MM.1S (cell line): ENCODE measurements around the gene TYW5.

ENCODE experiments used
- DNase-seq: peaks from one replicate; pipeline ENCODE4 v3.0.0-alpha.2; 2015
- H2AFZ ChIP-seq: fragments of 300-600 bp; sonication (generic); 2 replicates; pipeline ENCODE4 v1.6.0; 2016; ENCODE audit warnings: antibody characterized with exemption, low read length
- H3F3A ChIP-seq: fragments of 300-600 bp; sonication (generic); 2 replicates; pipeline ENCODE4 v1.6.1; 2016; ENCODE audit warnings: mild to moderate bottlenecking, antibody characterized with exemption, low read length, moderate library complexity, mixed read lengths; ENCODE audit not compliant: insufficient read depth
- H3K27ac ChIP-seq: fragments of 300-600 bp; sonication (generic); 2 replicates; pipeline ENCODE4 v1.5.1; 2016; ENCODE audit warnings: mild to moderate bottlenecking, low read length
- H3K27me3 ChIP-seq: fragments of 300-600 bp; sonication (generic); replicated peaks from 2 replicates; pipeline ENCODE4 v1.6.0; 2016; ENCODE audit warnings: low read length; ENCODE audit not compliant: insufficient read depth
- H3K36me3 ChIP-seq: fragments of 300-600 bp; sonication (generic); replicated peaks from 2 replicates; pipeline ENCODE4 v1.6.1; 2016; ENCODE audit warnings: mild to moderate bottlenecking, low read length, mixed read lengths; ENCODE audit not compliant: insufficient read depth
- H3K4me1 ChIP-seq: fragments of 300-600 bp; sonication (generic); 2 replicates; pipeline ENCODE4 v1.6.1; 2016; ENCODE audit warnings: low read length, mixed read lengths
- H3K4me2 ChIP-seq: fragments of 300-600 bp; sonication (generic); 2 replicates; pipeline ENCODE4 v1.6.0; 2016; ENCODE audit warnings: low read depth, low read length
- H3K4me3 ChIP-seq: fragments of 300-600 bp; sonication (generic); 2 replicates; pipeline ENCODE4 v1.5.1; 2016; ENCODE audit warnings: low read length, mixed read lengths
- H3K79me2 ChIP-seq: fragments of 300-600 bp; sonication (generic); 2 replicates; pipeline ENCODE4 v1.6.1; 2016; ENCODE audit warnings: mixed run types, low read length, mixed read lengths
- H3K9ac ChIP-seq: fragments of 300-600 bp; sonication (generic); 2 replicates; pipeline ENCODE4 v1.6.1; 2016; ENCODE audit warnings: low read length, mixed read lengths
- H3K9me2 ChIP-seq: fragments of 300-600 bp; sonication (generic); replicated peaks from 2 replicates; pipeline ENCODE4 v1.6.1; 2016; ENCODE audit warnings: mild to moderate bottlenecking, low read length, mixed read lengths; ENCODE audit not compliant: insufficient read depth
- H3K9me3 ChIP-seq: fragments of 300-600 bp; sonication (generic); replicated peaks from 2 replicates; pipeline ENCODE4 v1.6.1; 2016; ENCODE audit warnings: mild to moderate bottlenecking, low read length, mixed read lengths; ENCODE audit not compliant: insufficient read depth
- H4K20me1 ChIP-seq: fragments of 300-600 bp; sonication (generic); 2 replicates; pipeline ENCODE4 v1.6.1; 2016; ENCODE audit warnings: mild to moderate bottlenecking, low read length, moderate library complexity, mixed read lengths; ENCODE audit not compliant: insufficient read depth
- CTCF ChIP-seq: fragments of 300-600 bp; sonication (generic); IDR thresholded peaks from 2 replicates; pipeline ENCODE4 v1.5.1; 2016; ENCODE audit warnings: antibody characterized with exemption, low read length, mixed read lengths
- EZH2 ChIP-seq: fragments of 300-600 bp; sonication (generic); optimal IDR thresholded peaks from 2 replicates; pipeline ENCODE3; 2017; ENCODE audit warnings: low read depth, mild to moderate bottlenecking, antibody characterized with exemption, low read length, mixed read lengths
- EZH2phosphoT487 ChIP-seq: fragments of 300-600 bp; sonication (generic); IDR thresholded peaks from 2 replicates; pipeline ENCODE4 v1.6.1; 2018; ENCODE audit warnings: antibody characterized with exemption, low read length

TYW5 gene

GRCh38 chr2:199896617-199897016 lies 58.7 kb downstream of the TYW5 start:
- TF ChIP-seq EZH2 (no peak), EZH2phosphoT487 (no peak), CTCF (no peak)
- H3K27me3 ChIP-seq, result no peaks in the 10 kb centered on the region
- no peak overlapping the region for H2AFZ ChIP-seq
- H4K20me1 ChIP-seq, result no peaks in the 10 kb centered on the region
- no peaks in the 10 kb centered on the region for H3K79me2 ChIP-seq
- no peaks in the 10 kb centered on the region for H3K9me3 ChIP-seq
- H3K9me2 ChIP-seq, result no peaks in the 10 kb centered on the region
- no peak overlapping the region for H3K4me3 ChIP-seq
- DNase-seq, result no peak
- H3K4me1 ChIP-seq, result no peaks in the 10 kb centered on the region
- H3K9ac ChIP-seq, result no peak overlapping the region
- H3F3A ChIP-seq, result no peaks in the 10 kb centered on the region
- no peak overlapping the region for H3K27ac ChIP-seq
- H3K4me2 ChIP-seq, result no peak overlapping the region
- no peaks in the 10 kb centered on the region for H3K36me3 ChIP-seq

GRCh38 chr2:199895406-199895805 lies 59.9 kb downstream of the TYW5 start:
- H2AFZ ChIP-seq, result no peak overlapping the region
- H3K9me3 ChIP-seq, result no peaks in the 10 kb centered on the region
- H3F3A ChIP-seq, result no peaks in the 10 kb centered on the region
- no peak overlapping the region for H3K9ac ChIP-seq
- DNase-seq, result no peak
- no peaks in the 10 kb centered on the region for H3K9me2 ChIP-seq
- H3K36me3 ChIP-seq, result no peaks in the 10 kb centered on the region
- no peak overlapping the region for H3K4me2 ChIP-seq
- H3K79me2 ChIP-seq, result no peaks in the 10 kb centered on the region
- H3K27me3 ChIP-seq, result no peaks in the 10 kb centered on the region
- no peaks in the 10 kb centered on the region for H3K4me1 ChIP-seq
- H4K20me1 ChIP-seq, result no peaks in the 10 kb centered on the region
- no peak overlapping the region for H3K27ac ChIP-seq
- TF ChIP-seq EZH2, result no peak
- no peak for TF ChIP-seq CTCF
- no peak for TF ChIP-seq EZH2phosphoT487
- H3K4me3 ChIP-seq, result no peak overlapping the region

GRCh38 chr2:199883474-199884212 lies 71.6 kb downstream of the TYW5 start:
- Histone ChIP-seq H4K20me1 (no peaks in the 10 kb centered on the region), H3K4me1 (no peaks in the 10 kb centered on the region), H3K9ac (no peak overlapping the region), H3F3A (no peaks in the 10 kb centered on the region), H3K27me3 (no peaks in the 10 kb centered on the region), H2AFZ (no peak overlapping the region), H3K79me2 (no peaks in the 10 kb centered on the region), H3K4me2 (no peak overlapping the region), H3K9me3 (no peaks in the 10 kb centered on the region), H3K4me3 (no peak overlapping the region), H3K36me3 (no peaks in the 10 kb centered on the region), H3K9me2 (no peaks in the 10 kb centered on the region), H3K27ac (no peak overlapping the region)
- DNase-seq, result no peak
- TF ChIP-seq CTCF (no peak), EZH2phosphoT487 (no peak), EZH2 (no peak)
